ENCODE results near the gene POR. TPM values are rescaled to one million over a fixed set of nuclear protein-coding genes. Genes with fewer than 3 reads are reported as not detected.
"Not testable (repeated sequence)": the region's sequence is repeated elsewhere in the genome, so short reads cannot be mapped to it uniquely, and the experiment has no call there.

POR gene
- total RNA-seq, 1 donor from 2014 or later: 88.6 TPM

DNA sequence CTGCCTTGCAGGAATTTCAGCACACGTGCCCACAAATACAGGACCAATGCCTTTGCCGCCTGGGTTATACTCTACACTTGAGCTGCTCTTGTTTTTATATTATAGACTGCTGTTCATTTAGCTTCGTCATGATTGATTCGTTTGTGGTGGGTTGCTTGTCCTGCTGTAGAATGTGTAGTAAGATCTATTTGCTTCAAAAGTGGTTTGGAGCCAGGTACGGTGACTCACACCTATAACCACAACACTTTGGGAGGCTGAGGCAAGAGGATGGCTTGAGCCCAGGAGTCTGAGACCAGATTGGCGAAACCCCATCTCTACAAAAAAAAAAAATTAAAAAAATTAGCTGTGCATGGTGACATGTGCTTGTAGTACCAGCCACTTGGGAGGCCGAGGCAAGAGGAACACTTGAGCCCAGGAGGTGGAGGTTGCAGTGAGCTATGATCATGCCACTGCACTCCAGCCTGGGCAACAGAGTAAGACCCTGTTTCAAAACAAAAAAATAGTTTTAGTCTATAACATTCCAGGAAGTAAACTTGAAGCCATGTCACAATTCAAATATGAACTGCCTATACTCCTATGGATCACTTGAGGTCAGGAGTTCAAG, 45.1 kb upstream of the POR start:
- no peak for TF ChIP-seq CTCF (IDR thresholded peaks at IDR 0.05; ENCODE audit: unreplicated experiment)
- Mint-ChIP-seq H3K4me1 (peaks cover 7% of the 10 kb centered on the region), H3K4me3 (no peak overlapping the region), H3K27me3 (ENCODE audit: low read depth) (no peaks in the 10 kb centered on the region), H3K27ac (no peak overlapping the region), H3K36me3 (no peaks in the 10 kb centered on the region), H3K9me3 (no peaks in the 10 kb centered on the region)
- DNase-seq (ENCODE audit: low spot score in 2 of 2, unreplicated experiment in 2 of 2): no peak

GRCh38 chr7:75870557-75871161, 44.3 kb upstream of the POR start:
- H3K27me3 Mint-ChIP-seq (ENCODE audit: low read depth): no peaks in the 10 kb centered on the region
- no peak overlapping the region for H3K27ac Mint-ChIP-seq
- DNase-seq (ENCODE audit: low spot score in 2 of 2, unreplicated experiment in 2 of 2): no peak
- no peak for TF ChIP-seq CTCF (IDR thresholded peaks at IDR 0.05; ENCODE audit: unreplicated experiment)
- no peaks in the 10 kb centered on the region for H3K9me3 Mint-ChIP-seq
- H3K36me3 Mint-ChIP-seq: no peaks in the 10 kb centered on the region
- H3K4me3 Mint-ChIP-seq: no peak overlapping the region
- peaks cover 7% of the 10 kb centered on the region for H3K4me1 Mint-ChIP-seq

- Mint-ChIP-seq H3K9me3 (no peaks in the 10 kb centered on the region), H3K27me3 (ENCODE audit: low read depth) (no peaks in the 10 kb centered on the region), H3K4me3 (no peak overlapping the region), H3K27ac (peak overlapping the region; percentile 58), H3K4me1 (peaks cover 6% of the 10 kb centered on the region), H3K36me3 (no peaks in the 10 kb centered on the region)
- DNase-seq (ENCODE audit: low spot score in 2 of 2, unreplicated experiment in 2 of 2): no peak
- TF ChIP-seq CTCF (IDR thresholded peaks at IDR 0.05; ENCODE audit: unreplicated experiment): no peak
These were observed 42.7 kb upstream of the POR start for GRCh38 chr7:75872073-75872782.

DNA sequence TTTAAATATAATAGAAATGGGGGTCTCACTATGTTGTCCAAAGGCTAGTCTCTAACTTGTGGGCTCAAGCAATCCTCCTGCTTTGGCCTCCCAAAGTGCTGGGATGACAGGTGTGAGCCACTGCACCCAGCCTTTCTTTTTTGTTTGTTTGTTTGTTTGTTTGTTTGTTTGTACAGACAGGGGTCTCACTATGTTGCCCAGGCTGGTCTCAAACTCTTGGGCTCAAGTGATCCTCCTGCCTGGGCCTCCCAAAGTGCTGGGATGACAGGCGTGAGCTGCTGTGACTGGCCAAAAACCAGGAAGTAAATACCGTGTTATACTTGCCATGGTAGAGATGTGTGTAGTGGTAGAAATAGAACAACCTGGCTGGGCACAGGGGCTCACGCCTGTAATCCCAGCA, 40.8 kb upstream of the POR start:
- H3K4me3 Mint-ChIP-seq; DNase-seq (ENCODE audit: low spot score in 2 of 2, unreplicated experiment in 2 of 2); H3K27me3 Mint-ChIP-seq (ENCODE audit: low read depth); H3K27ac Mint-ChIP-seq; H3K9me3 Mint-ChIP-seq; H3K36me3 Mint-ChIP-seq: not testable (repeated sequence)
- H3K4me1 Mint-ChIP-seq: peaks cover 13% of the 10 kb centered on the region

GRCh38 chr7:75875113-75876080, 39.6 kb upstream of the POR start:
- no peak for TF ChIP-seq CTCF (IDR thresholded peaks at IDR 0.05; ENCODE audit: unreplicated experiment)
- peaks cover 24% of the 10 kb centered on the region for H3K4me1 Mint-ChIP-seq
- H3K4me3 Mint-ChIP-seq: no peak overlapping the region
- H3K27ac Mint-ChIP-seq: no peak overlapping the region
- no peaks in the 10 kb centered on the region for H3K27me3 Mint-ChIP-seq (ENCODE audit: low read depth)
- H3K9me3 Mint-ChIP-seq: no peaks in the 10 kb centered on the region
- no peaks in the 10 kb centered on the region for H3K36me3 Mint-ChIP-seq
- no peak for DNase-seq (ENCODE audit: low spot score in 2 of 2, unreplicated experiment in 2 of 2)

Data from mesothelial cell of epicardium (in vitro differentiated cells).